CD14-positive monocyte (primary cell): ENCODE measurements around the gene ABL2. TPM values are rescaled to one million over a fixed set of nuclear protein-coding genes. Genes with fewer than 3 reads are reported as not detected.

Experiments used
- DNase-seq, 3 donors: peaks; one replicate each; pipeline ENCODE4 v3.0.0-alpha.2; 2011 to 2022
- H2AFZ ChIP-seq: 2 replicates; pipeline ENCODE4 v1.6.0; 2012; ENCODE audit warnings: mild to moderate bottlenecking, low read depth, low read length, inconsistent platforms; ENCODE audit not compliant: insufficient read depth, poor library complexity, severe bottlenecking
- H3K27ac ChIP-seq, 2 donors: 1 replicate in 1 of 2; 2 replicates in 1 of 2; pipeline ENCODE4 v1.5.1; 2012 to 2013; ENCODE audit warnings: low read length in 2 of 2, control low read depth in 1 of 2, inconsistent platforms in 1 of 2, low read depth in 1 of 2, mild to moderate bottlenecking in 1 of 2
- H3K27me3 ChIP-seq, 2 donors: one replicate each; pipeline versions ENCODE4 v1.6.0 to v1.6.1; 2011 to 2013; ENCODE audit warnings: low read length in 2 of 2; ENCODE audit not compliant: control insufficient read depth in 2 of 2, insufficient read depth in 2 of 2
- H3K36me3 ChIP-seq, 2 donors: replicated peaks in 1 of 2; 1 replicate in 1 of 2; 2 replicates in 1 of 2; pipeline versions ENCODE4 v1.5.1 to v1.6.1; 2012 to 2013; ENCODE audit warnings: low read length in 2 of 2, control low read depth in 1 of 2, inconsistent platforms in 1 of 2, mild to moderate bottlenecking in 1 of 2; ENCODE audit not compliant: insufficient read depth in 2 of 2, control insufficient read depth in 1 of 2
- H3K4me1 ChIP-seq, 2 donors: 1 replicate in 1 of 2; 2 replicates in 1 of 2; pipeline versions ENCODE4 v1.5.1 to v1.6.1; 2012 to 2013; ENCODE audit warnings: low read length in 2 of 2, control low read depth in 1 of 2, inconsistent platforms in 1 of 2, mild to moderate bottlenecking in 1 of 2, moderate library complexity in 1 of 2; ENCODE audit not compliant: insufficient read depth in 2 of 2, control insufficient read depth in 1 of 2
- H3K4me2 ChIP-seq: replicated peaks from 2 replicates; pipeline ENCODE3; 2012; ENCODE audit warnings: low read length, moderate library complexity, mild to moderate bottlenecking; ENCODE audit not compliant: poor library complexity, severe bottlenecking; ENCODE audit errors: extremely low read depth
- H3K4me3 ChIP-seq, 3 experiments: fragments of 200-600 bp in 1 of 3; sonication (generic) in 1 of 3; replicated peaks in 1 of 3; 1 replicate in 2 of 3; 2 replicates in 1 of 3; pipeline ENCODE4 v1.5.1; 2011 to 2013; ENCODE audit warnings: low read length in 3 of 3, mild to moderate bottlenecking in 3 of 3, control low read depth in 2 of 3, low read depth in 2 of 3, inconsistent platforms in 1 of 3, moderate library complexity in 1 of 3
- H3K79me2 ChIP-seq: 2 replicates; pipeline ENCODE4 v1.6.0; 2012; ENCODE audit warnings: mild to moderate bottlenecking, control low read depth, inconsistent platforms, low read length, moderate library complexity; ENCODE audit not compliant: insufficient read depth
- H3K9ac ChIP-seq: 2 replicates; pipeline ENCODE4 v1.6.0; 2017; ENCODE audit warnings: low read length, mild to moderate bottlenecking; ENCODE audit not compliant: insufficient read depth, poor library complexity, severe bottlenecking
- H3K9me3 ChIP-seq, 2 donors: replicated peaks in 1 of 2; 1 replicate in 1 of 2; 2 replicates in 1 of 2; pipeline versions ENCODE4 v1.5.1 to v1.6.1; 2012 to 2013; ENCODE audit warnings: low read length in 2 of 2, control low read depth in 1 of 2; ENCODE audit not compliant: control insufficient read depth in 1 of 2, insufficient read depth in 1 of 2
- H4K20me1 ChIP-seq: 2 replicates; pipeline ENCODE4 v1.6.0; 2012; ENCODE audit warnings: mild to moderate bottlenecking, low read length, control low read depth, moderate library complexity; ENCODE audit not compliant: insufficient read depth
- H3K27ac Mint-ChIP-seq, 7 donors: one replicate each; pipeline ENCODE4 v1.8.0; 2020; ENCODE audit warnings: mild to moderate bottlenecking in 7 of 7, mixed read lengths in 7 of 7, moderate library complexity in 6 of 7, inconsistent platforms in 2 of 7
- H3K27me3 Mint-ChIP-seq, 3 donors: one replicate each; pipeline ENCODE4 v1.8.0; 2021 to 2022; ENCODE audit warnings: low read depth in 3 of 3, mild to moderate bottlenecking in 3 of 3, mixed read lengths in 3 of 3, moderate library complexity in 3 of 3, inconsistent platforms in 1 of 3
- H3K36me3 Mint-ChIP-seq, 2 donors: one replicate each; pipeline ENCODE4 v1.8.0; 2020; ENCODE audit warnings: mixed read lengths in 2 of 2, inconsistent platforms in 1 of 2, mild to moderate bottlenecking in 1 of 2
- H3K4me1 Mint-ChIP-seq: one replicate; pipeline ENCODE4 v1.8.0; 2020; ENCODE audit warnings: mild to moderate bottlenecking, mixed read lengths
- H3K4me3 Mint-ChIP-seq, 2 donors: one replicate each; pipeline ENCODE4 v1.8.0; 2020; ENCODE audit warnings: mild to moderate bottlenecking in 2 of 2, mixed read lengths in 2 of 2, moderate library complexity in 1 of 2
- H3K9me3 Mint-ChIP-seq, 7 donors: one replicate each; pipeline ENCODE4 v1.8.0; 2020 to 2022; ENCODE audit warnings: mixed read lengths in 7 of 7, mild to moderate bottlenecking in 6 of 7, moderate library complexity in 6 of 7, inconsistent platforms in 2 of 7
- CTCF ChIP-seq: fragments of 200-600 bp; IDR thresholded peaks from one replicate; pipeline ENCODE4 v1.8.0; 2022; ENCODE audit warnings: antibody characterized with exemption, mild to moderate bottlenecking
- WGBS: methylation state at CpG from one replicate; pipeline ENCODE4 v1.1.5; 2013; ENCODE audit warnings: missing lambda C conversion rate; ENCODE audit not compliant: insufficient coverage; 5-methylcytosine and 5-hydroxymethylcytosine counted together
- intact Hi-C, 2 donors: fragments of 100-400 bp; cut with micrococcal nuclease; formaldehyde crosslinking; loops; one replicate each; pipeline versions ENCODE4 v1.15.0 to v1.15.1; 2023
- polyA plus RNA-seq, 3 donors: library from polyadenylated mRNA; depleted of rRNA in 1 of 3; unstranded in 2 of 3; stranded (reverse) in 1 of 3; fragments of 300-500 nt in 2 of 3; fragments of >200 nt in 1 of 3; fragmentation: Illumina TruSeq in 2 of 3; gene quantifications; 1 replicate in 2 of 3; 2 replicates in 1 of 3; pipeline ENCODE4 v1.2.3, GENCODE V29; 2012 to 2021

Gene ABL2
- polyA plus RNA-seq, 3 donors = 0.20 to 2.1 (median 1.4) TPM

- 100% methylated on average over 1 of the region's 5 CpGs for WGBS
- Histone ChIP-seq H3K4me1 (peaks cover 3 to 4% of the 10 kb centered on the region in 2 donors), H3K9ac (no peak overlapping the region), H3K79me2 (peaks cover 5% of the 10 kb centered on the region), H3K27me3 (no peaks in the 10 kb centered on the region), H3K4me3 (no peak overlapping the region), H3K27ac (peak overlapping the region in 1 of 2 donors; percentile 12), H3K9me3 (no peaks in the 10 kb centered on the region), H3K36me3 (no peaks in the 10 kb centered on the region), H4K20me1 (no peaks in the 10 kb centered on the region), H2AFZ (no peak overlapping the region), H3K4me2 (no peak overlapping the region)
- Mint-ChIP-seq H3K27me3 (no peaks in the 10 kb centered on the region), H3K4me1 (peaks cover 19% of the 10 kb centered on the region), H3K4me3 (no peak overlapping the region), H3K9me3 (no peaks in the 10 kb centered on the region), H3K27ac (peak overlapping the region in 1 of 7 donors; percentile 42), H3K36me3 (peaks cover 0 to 7% of the 10 kb centered on the region in 2 donors)
- DNase-seq = no peak
- no peak for TF ChIP-seq CTCF
- intact Hi-C loops = no loop called here
Observed at GRCh38 chr1:179183857-179184256, 45.6 kb downstream of the ABL2 start.

- H3K36me3 ChIP-seq = no peaks in the 10 kb centered on the region
- peak in 1 of 3 donors; percentile 29 for DNase-seq
- no peak overlapping the region for H3K4me3 Mint-ChIP-seq
- intact Hi-C loops = no loop called here
- H2AFZ ChIP-seq = no peak overlapping the region
- no peaks in the 10 kb centered on the region for H3K27me3 Mint-ChIP-seq
- peaks cover 0 to 3% of the 10 kb centered on the region in 2 donors for H3K36me3 Mint-ChIP-seq
- TF ChIP-seq CTCF = no peak
- H3K4me1 ChIP-seq = peaks cover 16 to 18% of the 10 kb centered on the region in 2 donors
- H3K27ac Mint-ChIP-seq = no peak overlapping the region
- no peaks in the 10 kb centered on the region for H3K9me3 ChIP-seq
- no peak overlapping the region for H3K4me2 ChIP-seq
- no peaks in the 10 kb centered on the region for H4K20me1 ChIP-seq
- no peak overlapping the region for H3K4me3 ChIP-seq
- H3K9ac ChIP-seq = no peak overlapping the region
- H3K4me1 Mint-ChIP-seq = peaks cover 13% of the 10 kb centered on the region
- no peaks in the 10 kb centered on the region for H3K9me3 Mint-ChIP-seq
- peaks cover 11% of the 10 kb centered on the region for H3K79me2 ChIP-seq
- no CpG with 5 or more reads among the region's 1 CpG for WGBS
- no peak overlapping the region for H3K27ac ChIP-seq
- no peaks in the 10 kb centered on the region for H3K27me3 ChIP-seq
Observed at GRCh38 chr1:179178950-179179349, 50.5 kb downstream of the ABL2 start.
